Kasumi-1 (cell line): ENCODE data around the gene GRIK5.

Source experiments
- DNase-seq, 2 experiments: peaks; one replicate each; lab custom pipeline; 2025; lab: John Stamatoyannopoulos, UW

The GRIK5 gene

DNA sequence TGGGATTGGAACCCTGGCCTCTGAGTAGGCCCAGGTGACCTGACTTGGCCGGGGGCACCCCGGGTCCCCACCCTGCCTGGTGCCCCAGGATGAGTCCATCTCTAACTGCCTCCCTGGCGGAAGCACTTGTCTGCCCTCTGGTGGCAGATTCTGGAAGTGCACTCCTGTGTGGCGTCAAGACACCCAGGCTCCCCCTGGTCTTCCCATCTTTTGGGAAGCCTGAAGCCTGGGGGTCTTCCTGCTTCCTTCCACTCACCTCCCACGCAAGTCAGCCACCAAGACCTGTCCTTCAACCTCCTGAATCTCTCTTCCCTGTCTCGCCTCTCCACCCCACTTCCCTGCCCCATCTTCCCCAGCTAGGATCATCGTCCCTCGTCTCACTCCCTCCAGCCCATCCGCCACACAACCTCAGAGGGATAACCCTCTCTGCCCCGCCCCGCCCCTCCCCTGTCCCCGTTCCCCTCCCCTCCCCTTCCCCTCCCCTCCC lies 118.3 kb downstream of the GRIK5 start:
- peak; percentile 62 to 67 for DNase-seq
